GM18520 (cell line): ENCODE results near the gene KRTAP4-3.
"Not testable (repeated sequence)": the region's sequence is repeated elsewhere in the genome, so short reads cannot be mapped to it uniquely, and the experiment has no call there.

Experiments used
- ATAC-seq: cut with Tn5 transposase; IDR thresholded peaks from one replicate; pipeline ENCODE4 v1.9.1; 2021; ENCODE audit not compliant: unreplicated experiment

The KRTAP4-3 gene

DNA sequence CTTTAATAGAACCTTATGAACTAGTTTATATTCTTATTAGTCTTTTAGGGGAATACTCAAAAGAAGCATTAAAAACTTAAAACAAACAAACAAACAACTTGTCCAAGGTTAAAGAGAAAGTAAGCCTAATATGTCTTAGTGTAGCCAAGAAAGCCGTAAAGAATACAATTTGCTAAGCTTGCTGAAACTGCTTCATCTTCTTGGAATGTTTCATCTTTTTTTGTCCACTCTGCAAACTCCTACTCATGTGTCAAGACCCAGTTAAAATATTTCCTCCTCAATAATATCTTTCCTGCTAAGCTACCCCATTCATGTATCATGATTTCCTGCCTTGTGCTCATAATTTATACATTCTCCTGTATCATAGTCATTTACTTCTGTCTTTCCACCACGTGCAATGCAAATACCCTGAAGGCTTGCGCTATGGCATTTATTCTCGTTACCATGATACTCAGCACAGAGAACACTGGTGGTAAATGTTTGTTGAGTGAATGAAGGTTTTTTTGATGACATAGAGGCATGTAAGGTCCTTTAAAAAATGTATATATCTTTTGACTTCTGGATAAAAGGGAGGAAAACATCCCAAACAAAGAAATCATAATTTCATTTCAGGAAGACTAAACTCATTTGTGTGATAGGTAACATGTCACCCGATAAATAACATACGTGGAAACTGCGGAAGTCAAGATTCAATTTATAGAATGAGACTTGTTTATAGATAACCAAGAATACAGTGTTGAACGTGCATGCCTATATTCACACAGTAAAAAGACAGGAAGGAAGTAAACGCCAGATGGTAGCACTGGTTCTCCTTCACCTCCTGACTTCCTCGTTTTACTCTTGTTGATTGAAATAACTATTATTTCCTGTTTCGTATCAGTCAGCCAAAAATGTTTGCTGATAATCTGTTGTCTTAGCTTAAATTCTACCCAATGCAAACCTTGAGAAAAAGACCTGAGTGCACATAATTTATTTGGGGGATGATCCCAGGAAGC lies 48.0 kb downstream of the KRTAP4-3 start:
- ATAC-seq, result not testable (repeated sequence)

- no peak for ATAC-seq
Observed at GRCh38 chr17:41118721-41119120, 49.3 kb downstream of the KRTAP4-3 start.

- not testable (repeated sequence) for ATAC-seq
Observed at GRCh38 chr17:41117846-41118386, 50.1 kb downstream of the KRTAP4-3 start, which contains the start of gene KRTAP4-11. KRTAP4-11 (minus strand) TSS chr17:41118373; CDS start chr17:41118315, 58 bp downstream.
